H1 (cell line): ENCODE results near the gene KCNH5. TPM values are rescaled to one million over a fixed set of nuclear protein-coding genes. Genes with fewer than 3 reads are reported as not detected.

Source experiments
- CTCF ChIA-PET: fragments of 300-600 bp; sonication (Branson Sonifier 250); formaldehyde crosslinking; loops from one replicate; lab custom pipeline; 2021; ENCODE audit not compliant: partially characterized antibody; lab: Charles Lee
- POLR2A ChIA-PET: fragments of 300-600 bp; sonication (Branson Sonifier 250); formaldehyde crosslinking; loops from one replicate; lab custom pipeline; 2021; ENCODE audit warnings: inconsistent platforms; ENCODE audit not compliant: partially characterized antibody; lab: Charles Lee
- DNase-seq, 2 experiments: peaks; one replicate each; pipeline versions ENCODE4 v3.0.0 to v3.0.0-alpha.2; 2010 to 2022; ENCODE audit warnings: low spot score in 2 of 2, low read depth in 1 of 2, mixed read lengths in 1 of 2
- FAIRE-seq: peaks from 2 replicates; lab custom pipeline; 2011; peaks lifted over from hg19 to GRCh38; lab: Jason Lieb, UNC
- H2AFZ ChIP-seq: 2 replicates; pipeline ENCODE4 v1.8.1; 2012; ENCODE audit warnings: low read length, inconsistent platforms
- H2AK5ac ChIP-seq: 2 replicates; pipeline ENCODE4 v1.6.1; 2013; ENCODE audit warnings: low read depth, low read length
- H2BK120ac ChIP-seq: replicated peaks from 2 replicates; pipeline ENCODE3; 2013; ENCODE audit warnings: low read depth, low read length, inconsistent platforms
- H2BK12ac ChIP-seq: 2 replicates; pipeline ENCODE4 v1.6.1; 2013; ENCODE audit warnings: low read depth, low read length
- H2BK15ac ChIP-seq: 2 replicates; pipeline ENCODE4 v1.6.1; 2013; ENCODE audit warnings: low read length
- H2BK20ac ChIP-seq: 2 replicates; pipeline ENCODE4 v1.6.1; 2013; ENCODE audit warnings: low read length
- H2BK5ac ChIP-seq: 2 replicates; pipeline ENCODE4 v1.6.1; 2013; ENCODE audit warnings: low read depth, low read length
- H3K14ac ChIP-seq: 2 replicates; pipeline ENCODE4 v1.6.1; 2013; ENCODE audit warnings: inconsistent platforms; ENCODE audit not compliant: insufficient read length
- H3K18ac ChIP-seq: 2 replicates; pipeline ENCODE4 v1.6.1; 2013; ENCODE audit warnings: low read length; ENCODE audit errors: extremely low read depth
- H3K23ac ChIP-seq: 2 replicates; pipeline ENCODE4 v1.6.1; 2013; ENCODE audit warnings: inconsistent platforms; ENCODE audit not compliant: insufficient read length
- H3K23me2 ChIP-seq: 2 replicates; pipeline ENCODE4 v1.6.1; 2013; ENCODE audit warnings: low read depth, low read length
- H3K27ac ChIP-seq: 2 replicates; pipeline ENCODE4 v1.6.1; 2011; ENCODE audit warnings: low read depth, low read length, inconsistent platforms
- H3K27me3 ChIP-seq, 4 experiments: replicated peaks in 1 of 4; 1 replicate in 1 of 4; 2 replicates in 3 of 4; pipeline versions ENCODE4 v1.6.1 to v1.8.1; 2011 to 2013; ENCODE audit warnings: low read length in 3 of 4, mild to moderate bottlenecking in 3 of 4, inconsistent platforms in 2 of 4, mixed read lengths in 2 of 4, moderate library complexity in 1 of 4; ENCODE audit not compliant: control insufficient read depth in 3 of 4, insufficient read depth in 3 of 4; ENCODE audit errors: extremely low read depth in 1 of 4
- H3K36me3 ChIP-seq, 4 experiments: 2 replicates each; pipeline versions ENCODE4 v1.6.1 to v1.8.1; 2011 to 2013; ENCODE audit warnings: mild to moderate bottlenecking in 4 of 4, low read length in 3 of 4, moderate library complexity in 2 of 4, control low read depth in 1 of 4, inconsistent platforms in 1 of 4; ENCODE audit not compliant: insufficient read depth in 4 of 4, control insufficient read depth in 2 of 4
- H3K4ac ChIP-seq: replicated peaks from 2 replicates; pipeline ENCODE3; 2013; ENCODE audit warnings: low read length, low read depth, mixed read lengths, inconsistent platforms; ENCODE audit not compliant: insufficient read length
- H3K4me1 ChIP-seq, 4 experiments: replicated peaks in 1 of 4; 1 replicate in 1 of 4; 2 replicates in 3 of 4; pipeline versions ENCODE4 v1.6.1 to v1.8.1; 2011 to 2013; ENCODE audit warnings: low read length in 3 of 4, inconsistent platforms in 2 of 4, mixed read lengths in 1 of 4; ENCODE audit not compliant: insufficient read depth in 4 of 4, control insufficient read depth in 3 of 4
- H3K4me2 ChIP-seq, 2 experiments: 2 replicates each; pipeline versions ENCODE4 v1.6.1 to v1.8.1; 2011 to 2013; ENCODE audit warnings: low read depth in 2 of 2, low read length in 2 of 2, control low read depth in 1 of 2, inconsistent platforms in 1 of 2, mild to moderate bottlenecking in 1 of 2; ENCODE audit not compliant: insufficient read depth in 1 of 2
- H3K4me3 ChIP-seq, 4 experiments: fragments of 200-600, 300-600 bp in 1 of 4; sonication (generic), shearing (Covaris generic), sonication (Bioruptor Twin) in 1 of 4; 2 replicates each; pipeline versions ENCODE4 v1.5.1 to v1.8.1; 2011 to 2016; ENCODE audit warnings: low read length in 4 of 4, low read depth in 3 of 4, control low read depth in 2 of 4, inconsistent platforms in 2 of 4, mild to moderate bottlenecking in 2 of 4, mixed read lengths in 1 of 4, moderate library complexity in 1 of 4; ENCODE audit not compliant: insufficient read depth in 2 of 4; ENCODE audit errors: extremely low read depth in 1 of 4
- H3K56ac ChIP-seq: replicated peaks from 2 replicates; pipeline ENCODE3; 2013; ENCODE audit warnings: low read depth, mild to moderate bottlenecking, mixed read lengths, low read length, inconsistent platforms; ENCODE audit not compliant: insufficient read length
- H3K79me1 ChIP-seq: 2 replicates; pipeline ENCODE4 v1.6.1; 2013; ENCODE audit warnings: low read depth, low read length, control low read depth
- H3K79me2 ChIP-seq, 2 experiments: 2 replicates each; pipeline versions ENCODE4 v1.6.1 to v1.8.1; 2012 to 2013; ENCODE audit warnings: low read length in 2 of 2, mild to moderate bottlenecking in 2 of 2, inconsistent platforms in 1 of 2; ENCODE audit not compliant: insufficient read depth in 2 of 2, control insufficient read depth in 1 of 2
- H3K9ac ChIP-seq, 4 experiments: replicated peaks in 1 of 4; 1 replicate in 1 of 4; 2 replicates in 3 of 4; pipeline versions ENCODE4 v1.6.1 to v1.8.1; 2011 to 2013; ENCODE audit warnings: low read depth in 3 of 4, low read length in 3 of 4, control low read depth in 2 of 4, mild to moderate bottlenecking in 2 of 4, moderate library complexity in 2 of 4, inconsistent platforms in 1 of 4; ENCODE audit errors: extremely low read depth in 1 of 4
- H3K9me3 ChIP-seq, 2 experiments: 2 replicates each; pipeline versions ENCODE4 v1.6.1 to v1.8.1; 2012 to 2013; ENCODE audit warnings: mild to moderate bottlenecking in 2 of 2, moderate library complexity in 2 of 2, control low read depth in 1 of 2, inconsistent platforms in 1 of 2, low read depth in 1 of 2, low read length in 1 of 2, mixed read lengths in 1 of 2; ENCODE audit not compliant: insufficient read depth in 2 of 2
- H4K20me1 ChIP-seq, 2 experiments: replicated peaks in 1 of 2; 2 replicates each; pipeline versions ENCODE3 to v1.8.1; 2011 to 2013; ENCODE audit warnings: inconsistent platforms in 2 of 2, low read length in 2 of 2, mild to moderate bottlenecking in 1 of 2; ENCODE audit not compliant: insufficient read depth in 2 of 2, control insufficient read depth in 1 of 2
- H4K5ac ChIP-seq: 2 replicates; pipeline ENCODE4 v1.6.1; 2013; ENCODE audit warnings: low read length, low read depth, mixed read lengths, inconsistent platforms; ENCODE audit not compliant: insufficient read length
- H4K8ac ChIP-seq: 2 replicates; pipeline ENCODE4 v1.8.0; 2013; ENCODE audit warnings: mild to moderate bottlenecking, moderate library complexity, low read length, inconsistent platforms; ENCODE audit not compliant: insufficient read depth; ENCODE audit errors: extremely low read depth
- H4K91ac ChIP-seq: replicated peaks from 2 replicates; pipeline ENCODE3; 2013; ENCODE audit warnings: low read length, mixed read lengths, inconsistent platforms; ENCODE audit not compliant: insufficient read length
- BACH1 ChIP-seq: IDR thresholded peaks from 2 replicates; pipeline ENCODE4 v1.6.1; 2012; ENCODE audit warnings: low read length, improper control_type of control experiment
- CHD1 ChIP-seq: IDR thresholded peaks from 2 replicates; pipeline ENCODE4 v1.6.1; 2012; ENCODE audit warnings: low read depth, low read length, improper control_type of control experiment
- CTCF ChIP-seq, 3 experiments: IDR thresholded peaks; 1 replicate in 2 of 3; 2 replicates in 1 of 3; pipeline versions ENCODE4 v1.5.1 to v1.6.1; 2011; ENCODE audit warnings: low read length in 3 of 3, mild to moderate bottlenecking in 3 of 3, inconsistent platforms in 2 of 3, low read depth in 1 of 3, moderate library complexity in 1 of 3; ENCODE audit not compliant: insufficient read depth in 1 of 3; ENCODE audit errors: control extremely low read depth in 1 of 3
- HDAC2 ChIP-seq, 2 experiments: fragments of 300-600 bp in 1 of 2; sonication (generic) in 1 of 2; IDR thresholded peaks; 2 replicates each; pipeline ENCODE4 v1.6.1; 2011 to 2012; ENCODE audit warnings: low read depth in 2 of 2, low read length in 2 of 2, mild to moderate bottlenecking in 2 of 2, moderate library complexity in 2 of 2, borderline replicate concordance in 1 of 2, inconsistent platforms in 1 of 2
- KDM5A ChIP-seq: fragments of 200-600 bp; IDR thresholded peaks from 2 replicates; pipeline ENCODE4 v1.7.1; 2012; ENCODE audit warnings: mild to moderate bottlenecking, low read length, inconsistent platforms, mixed read lengths
- MAFK ChIP-seq: IDR thresholded peaks from 2 replicates; pipeline ENCODE4 v1.6.1; 2012; ENCODE audit warnings: low read depth, mild to moderate bottlenecking, improper control_type of control experiment, low read length
- MAX ChIP-seq: IDR thresholded peaks from 2 replicates; pipeline ENCODE4 v1.6.1; 2012; ENCODE audit warnings: inconsistent platforms
- NRF1 ChIP-seq: IDR thresholded peaks from 2 replicates; pipeline ENCODE4 v1.6.1; 2011; ENCODE audit warnings: mild to moderate bottlenecking, low read depth, low read length, improper control_type of control experiment
- RBBP5 ChIP-seq: IDR thresholded peaks from 2 replicates; pipeline ENCODE4 v1.7.1; 2012; ENCODE audit warnings: low read depth, mild to moderate bottlenecking, inconsistent platforms, low read length, moderate library complexity, borderline replicate concordance
- SIRT6 ChIP-seq: IDR thresholded peaks from one replicate; pipeline ENCODE4 v1.7.1; 2012; ENCODE audit warnings: low read length, inconsistent platforms
- SIX5 ChIP-seq: IDR thresholded peaks from 2 replicates; pipeline ENCODE4 v1.6.1; 2011; ENCODE audit warnings: mild to moderate bottlenecking, low read depth, low read length
- YY1 ChIP-seq: IDR thresholded peaks from 2 replicates; pipeline ENCODE4 v1.6.1; 2011; ENCODE audit warnings: low read depth, mild to moderate bottlenecking, low read length
- WGBS, 2 experiments: shearing (Covaris generic) in 1 of 2; methylation state at CpG; one replicate each; pipeline versions ENCODE4 v1.1.6 to v1.1.7; 2013 to 2015; ENCODE audit warnings: low lambda C conversion rate in 2 of 2, mixed read lengths in 2 of 2, inconsistent platforms in 1 of 2, low coverage in 1 of 2, missing lambda C conversion rate in 1 of 2; ENCODE audit not compliant: insufficient replicate concordance in 2 of 2, insufficient coverage in 1 of 2, insufficient read length in 1 of 2; ENCODE audit errors: extremely low coverage in 1 of 2, missing lambda C conversion rate in 1 of 2; 5-methylcytosine and 5-hydroxymethylcytosine counted together
- polyA plus RNA-seq, 7 experiments: library from polyadenylated mRNA; depleted of rRNA in 3 of 7; stranded (reverse) in 5 of 7; unstranded in 2 of 7; fragments of >200 nt in 5 of 7; fragments of 200-250 nt in 2 of 7; gene quantifications; 1 replicate in 5 of 7; 2 replicates in 1 of 7; 4 replicates in 1 of 7; pipeline versions ENCODE4 v1.2.1 to v1.2.3, GENCODE V29; 2011 to 2013; ENCODE audit warnings: missing spikeins in 2 of 7, mixed read lengths in 2 of 7
- total RNA-seq: library from RNA; stranded (reverse); fragmentation: NEBNext Ultra II Directional; extraction: Animal tissue kit (Norgen Biotek cat#: 25700); gene quantifications from 2 replicates; pipeline ENCODE4 v1.2.1, GENCODE V29; 2021

The KCNH5 gene
- total and polyA plus RNA-seq, 2 of the 8 experiments (the other 6 are each of a cell fraction or from before 2014, with no cell fraction given), result 0.24 to 0.50 TPM

- H3K79me1 ChIP-seq, result no peaks in the 10 kb centered on the region
- H3K14ac ChIP-seq, result no peak overlapping the region
- no peaks in the 10 kb centered on the region for H3K23me2 ChIP-seq
- no peaks in the 10 kb centered on the region for H3K9me3 ChIP-seq
- no peak overlapping the region for H2BK20ac ChIP-seq
- H3K23ac ChIP-seq, result no peak overlapping the region
- H3K27me3 ChIP-seq, result peaks cover 0 to 1% (median 0%) of the 10 kb centered on the region in 4 experiments; a peak in 1 of 7 replicates
- H2AFZ ChIP-seq, result no peak overlapping the region
- H2BK120ac ChIP-seq, result no peak overlapping the region
- H4K8ac ChIP-seq, result no peak overlapping the region
- no peak overlapping the region for H4K91ac ChIP-seq
- no peak overlapping the region for H3K4ac ChIP-seq
- H3K27ac ChIP-seq, result no peak overlapping the region
- WGBS, 2 experiments, result 94% methylated on average over 1 of the region's 1 CpG; no CpG with 5 or more reads in 1 of the 2 experiments
- no peak overlapping the region for H3K56ac ChIP-seq
- H4K5ac ChIP-seq, result no peak overlapping the region
- POLR2A ChIA-PET, result no interaction called here
- no peak overlapping the region for H3K4me2 ChIP-seq
- H4K20me1 ChIP-seq, result no peaks in the 10 kb centered on the region
- H2BK12ac ChIP-seq, result no peak overlapping the region
- H3K79me2 ChIP-seq, result no peaks in the 10 kb centered on the region
- peaks cover 1 to 13% (median 8%) of the 10 kb centered on the region in 4 experiments; a peak in 5 of 7 replicates for H3K4me1 ChIP-seq
- FAIRE-seq, result no peak
- H3K36me3 ChIP-seq, result no peaks in the 10 kb centered on the region
- DNase-seq, result no peak
- H2BK5ac ChIP-seq, result no peak overlapping the region
- no peak overlapping the region for H3K18ac ChIP-seq
- no peak overlapping the region for H2BK15ac ChIP-seq
- no peak overlapping the region for H3K9ac ChIP-seq
- CTCF ChIA-PET, result interaction anchor here (1.1 kb wide), 1 partner anchor 220 kb away, joined by 4 read pairs; no protein-coding TSS in a partner anchor
- no peak overlapping the region for H2AK5ac ChIP-seq
- no peak overlapping the region for H3K4me3 ChIP-seq
- TF ChIP-seq NRF1 (no peak), CHD1 (no peak), RBBP5 (no peak), KDM5A (no peak), SIX5 (no peak), HDAC2 (IDR thresholded peaks at IDR 0.05; ENCODE audit: borderline replicate concordance in 1 of 2, low read depth in 2 of 2, low read length in 2 of 2) (no peak), BACH1 (no peak), CTCF (IDR thresholded peaks at IDR 0.05; ENCODE audit: control extremely low read depth in 1 of 3, insufficient read depth in 1 of 3, low read depth in 1 of 3, low read length in 3 of 3) (no peak), YY1 (no peak), MAFK (no peak), SIRT6 (no peak), MAX (no peak)
These were observed 347.8 kb downstream of the KCNH5 start for GRCh38 chr14:62697461-62697860.
